ENCODE data around the gene APCDD1L.

Gene APCDD1L

DNA sequence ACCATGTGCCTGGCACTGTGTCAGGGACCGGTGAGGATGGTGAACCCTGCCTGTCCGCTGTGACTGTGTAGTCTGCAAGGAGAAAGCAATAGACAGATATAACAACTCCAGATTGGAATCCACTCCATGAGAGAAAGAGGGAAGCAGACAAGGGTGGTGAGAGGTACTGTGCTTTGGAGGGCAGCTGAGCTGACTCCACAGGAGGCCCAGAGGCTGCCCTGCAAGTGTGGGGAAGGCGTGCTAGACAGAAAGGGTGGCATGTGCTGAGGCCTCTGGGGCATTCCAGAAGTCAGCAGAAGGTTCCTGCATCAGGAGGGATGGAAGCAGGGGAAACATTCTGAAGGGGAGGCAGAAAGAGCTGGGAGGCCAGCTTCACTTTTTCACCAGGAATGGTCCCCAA lies 39.3 kb upstream of the APCDD1L start:
- DNase-seq (ENCODE audit: low read depth, low spot score): no peak
- H3K4me1 ChIP-seq (ENCODE audit: insufficient read depth, insufficient read length): peaks cover 4% of the 10 kb centered on the region
- no peaks in the 10 kb centered on the region for H3K27me3 ChIP-seq (ENCODE audit: insufficient read depth, insufficient read length)
- no peak overlapping the region for H3K9ac ChIP-seq (ENCODE audit: insufficient read length, low read depth)
- no peak for TF ChIP-seq ZNF274 (IDR thresholded peaks at IDR 0.05; ENCODE audit: low read depth, low read length)
- TF ChIP-seq YY1 (IDR thresholded peaks at IDR 0.05; ENCODE audit: insufficient read depth, insufficient read length): no peak
- no peak for TF ChIP-seq SUZ12 (IDR thresholded peaks at IDR 0.05; ENCODE audit: extremely low read depth, insufficient read depth, insufficient read length)
- H3K4me3 ChIP-seq (ENCODE audit: insufficient read length, low read depth): no peak overlapping the region
- H3K9me3 ChIP-seq (ENCODE audit: insufficient read depth, low read length): no peaks in the 10 kb centered on the region
- H3K36me3 ChIP-seq (ENCODE audit: insufficient read depth, insufficient read length, low read length): no peaks in the 10 kb centered on the region

DNA sequence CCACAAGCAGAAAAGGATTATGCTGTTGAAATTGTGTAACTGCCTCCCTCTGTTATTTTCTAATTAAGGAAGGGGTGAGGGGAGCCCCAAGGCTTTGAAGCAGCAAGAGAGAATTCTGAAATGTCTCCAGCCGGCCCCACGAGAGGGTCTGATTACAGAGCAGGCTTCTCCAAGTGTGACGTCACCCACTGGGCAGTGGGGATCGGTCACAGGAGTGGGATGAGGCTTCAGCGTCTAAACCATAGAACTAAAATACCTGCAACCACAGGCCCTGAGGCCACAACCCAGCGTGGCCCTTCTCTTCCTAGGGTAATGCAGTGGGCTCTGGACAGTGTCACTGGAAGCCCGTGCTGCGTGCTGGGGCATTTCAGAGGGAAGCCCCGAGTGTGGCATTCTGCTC lies 38.6 kb upstream of the APCDD1L start:
- no peak overlapping the region for H3K9ac ChIP-seq (ENCODE audit: insufficient read length, low read depth)
- H3K4me3 ChIP-seq (ENCODE audit: insufficient read length, low read depth): no peak overlapping the region
- no peaks in the 10 kb centered on the region for H3K36me3 ChIP-seq (ENCODE audit: insufficient read depth, insufficient read length, low read length)
- H3K9me3 ChIP-seq (ENCODE audit: insufficient read depth, low read length): no peaks in the 10 kb centered on the region
- peaks cover 4% of the 10 kb centered on the region for H3K4me1 ChIP-seq (ENCODE audit: insufficient read depth, insufficient read length)
- no peaks in the 10 kb centered on the region for H3K27me3 ChIP-seq (ENCODE audit: insufficient read depth, insufficient read length)
- TF ChIP-seq SUZ12 (IDR thresholded peaks at IDR 0.05; ENCODE audit: extremely low read depth, insufficient read depth, insufficient read length) (no peak), ZNF274 (IDR thresholded peaks at IDR 0.05; ENCODE audit: low read depth, low read length) (no peak), YY1 (IDR thresholded peaks at IDR 0.05; ENCODE audit: insufficient read depth, insufficient read length) (no peak)
- no peak for DNase-seq (ENCODE audit: low read depth, low spot score)

GRCh38 chr20:58553166-58553696 lies 38.0 kb upstream of the APCDD1L start:
- Histone ChIP-seq H3K9ac (ENCODE audit: insufficient read length, low read depth) (no peak overlapping the region), H3K4me3 (ENCODE audit: insufficient read length, low read depth) (no peak overlapping the region), H3K27me3 (ENCODE audit: insufficient read depth, insufficient read length) (no peaks in the 10 kb centered on the region), H3K36me3 (ENCODE audit: insufficient read depth, insufficient read length, low read length) (no peaks in the 10 kb centered on the region), H3K9me3 (ENCODE audit: insufficient read depth, low read length) (no peaks in the 10 kb centered on the region), H3K4me1 (ENCODE audit: insufficient read depth, insufficient read length) (peaks cover 4% of the 10 kb centered on the region)
- DNase-seq (ENCODE audit: low read depth, low spot score): no peak
- TF ChIP-seq SUZ12 (IDR thresholded peaks at IDR 0.05; ENCODE audit: extremely low read depth, insufficient read depth, insufficient read length) (no peak), YY1 (IDR thresholded peaks at IDR 0.05; ENCODE audit: insufficient read depth, insufficient read length) (no peak), ZNF274 (IDR thresholded peaks at IDR 0.05; ENCODE audit: low read depth, low read length) (no peak)

DNA sequence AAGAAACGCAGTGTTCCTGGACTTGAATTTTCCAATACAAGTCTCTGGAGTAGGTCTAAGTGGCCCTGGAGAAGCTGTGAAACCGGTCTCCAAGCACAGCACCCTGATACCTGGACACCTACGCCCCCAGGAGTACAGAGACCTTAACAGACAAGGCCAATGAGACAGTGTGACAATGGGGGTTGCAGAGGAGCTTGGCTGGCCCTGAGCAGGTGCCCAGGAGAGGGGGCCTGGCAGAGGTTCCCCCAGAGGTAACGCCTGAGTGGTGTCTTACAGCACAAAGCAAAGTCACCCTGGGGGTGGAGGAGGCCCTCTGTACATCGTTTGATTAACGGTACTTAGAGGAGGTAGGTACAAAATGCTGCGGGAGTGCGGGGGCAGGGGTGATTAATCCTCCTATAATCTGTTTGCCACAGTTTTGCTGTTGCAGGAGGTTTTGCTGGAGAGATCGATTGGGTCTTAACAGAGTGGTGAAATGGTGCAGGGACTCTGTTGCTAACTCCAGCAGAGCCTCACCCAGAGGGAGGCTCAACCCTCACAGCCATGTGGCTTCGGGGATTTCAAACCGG lies 37.3 kb upstream of the APCDD1L start:
- Histone ChIP-seq H3K27me3 (ENCODE audit: insufficient read depth, insufficient read length) (no peaks in the 10 kb centered on the region), H3K36me3 (ENCODE audit: insufficient read depth, insufficient read length, low read length) (no peaks in the 10 kb centered on the region), H3K4me1 (ENCODE audit: insufficient read depth, insufficient read length) (peaks cover 4% of the 10 kb centered on the region), H3K9ac (ENCODE audit: insufficient read length, low read depth) (no peak overlapping the region), H3K9me3 (ENCODE audit: insufficient read depth, low read length) (no peaks in the 10 kb centered on the region), H3K4me3 (ENCODE audit: insufficient read length, low read depth) (no peak overlapping the region)
- TF ChIP-seq YY1 (IDR thresholded peaks at IDR 0.05; ENCODE audit: insufficient read depth, insufficient read length) (no peak), SUZ12 (IDR thresholded peaks at IDR 0.05; ENCODE audit: extremely low read depth, insufficient read depth, insufficient read length) (no peak), ZNF274 (IDR thresholded peaks at IDR 0.05; ENCODE audit: low read depth, low read length) (no peak)
- no peak for DNase-seq (ENCODE audit: low read depth, low spot score)

GRCh38 chr20:58551631-58552030 lies 36.4 kb upstream of the APCDD1L start:
- Histone ChIP-seq H3K9ac (ENCODE audit: insufficient read length, low read depth) (no peak overlapping the region), H3K36me3 (ENCODE audit: insufficient read depth, insufficient read length, low read length) (no peaks in the 10 kb centered on the region), H3K4me3 (ENCODE audit: insufficient read length, low read depth) (no peak overlapping the region), H3K4me1 (ENCODE audit: insufficient read depth, insufficient read length) (peaks cover 4% of the 10 kb centered on the region), H3K9me3 (ENCODE audit: insufficient read depth, low read length) (no peaks in the 10 kb centered on the region), H3K27me3 (ENCODE audit: insufficient read depth, insufficient read length) (peaks cover 3% of the 10 kb centered on the region)
- DNase-seq (ENCODE audit: low read depth, low spot score): no peak
- TF ChIP-seq YY1 (IDR thresholded peaks at IDR 0.05; ENCODE audit: insufficient read depth, insufficient read length): no peak
- TF ChIP-seq ZNF274 (IDR thresholded peaks at IDR 0.05; ENCODE audit: low read depth, low read length): no peak
- no peak for TF ChIP-seq SUZ12 (IDR thresholded peaks at IDR 0.05; ENCODE audit: extremely low read depth, insufficient read depth, insufficient read length)

DNA sequence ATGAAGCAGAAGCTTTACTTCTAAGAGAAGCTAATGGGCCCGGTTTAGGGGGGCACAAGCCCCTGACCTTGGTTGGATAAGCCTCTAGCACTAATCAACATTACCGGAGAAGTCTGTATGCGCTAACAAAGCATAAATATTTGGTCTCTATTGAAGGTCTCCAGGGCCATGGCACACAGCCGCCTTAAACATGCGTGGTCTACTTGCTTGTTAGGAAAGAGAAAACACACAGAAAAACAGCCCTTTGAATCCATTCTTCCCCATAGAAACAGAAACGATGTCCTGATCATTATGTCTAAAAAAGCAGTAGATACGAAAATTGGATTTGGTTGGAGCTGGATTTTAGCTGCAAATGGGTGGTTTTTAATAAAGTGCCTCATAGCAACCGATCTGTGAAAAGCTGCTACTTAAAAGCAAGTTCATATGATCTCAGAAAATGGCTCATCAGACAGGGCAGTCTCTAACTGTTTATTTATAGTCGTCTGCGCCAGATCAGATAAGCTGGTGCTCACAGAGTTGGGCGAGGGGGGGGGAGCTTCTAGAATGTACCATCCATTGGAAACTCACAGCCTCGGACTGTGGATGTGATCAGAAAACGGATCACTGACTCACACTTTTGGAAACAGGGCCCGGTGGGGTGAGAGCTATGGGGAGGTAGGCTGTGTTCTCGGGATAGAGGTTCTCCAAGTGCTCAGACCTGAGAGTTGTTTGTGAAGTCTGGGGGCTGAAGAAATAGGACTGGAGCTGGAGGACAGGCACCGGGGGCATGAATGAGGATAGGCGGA lies 35.3 kb upstream of the APCDD1L start:
- no peak overlapping the region for H3K9ac ChIP-seq (ENCODE audit: insufficient read length, low read depth)
- no peak overlapping the region for H3K4me3 ChIP-seq (ENCODE audit: insufficient read length, low read depth)
- DNase-seq (ENCODE audit: low read depth, low spot score): no peak
- H3K27me3 ChIP-seq (ENCODE audit: insufficient read depth, insufficient read length): peaks cover 3% of the 10 kb centered on the region
- no peaks in the 10 kb centered on the region for H3K36me3 ChIP-seq (ENCODE audit: insufficient read depth, insufficient read length, low read length)
- H3K4me1 ChIP-seq (ENCODE audit: insufficient read depth, insufficient read length): peaks cover 4% of the 10 kb centered on the region
- no peak for TF ChIP-seq ZNF274 (IDR thresholded peaks at IDR 0.05; ENCODE audit: low read depth, low read length)
- TF ChIP-seq SUZ12 (IDR thresholded peaks at IDR 0.05; ENCODE audit: extremely low read depth, insufficient read depth, insufficient read length): no peak
- no peak for TF ChIP-seq YY1 (IDR thresholded peaks at IDR 0.05; ENCODE audit: insufficient read depth, insufficient read length)
- no peaks in the 10 kb centered on the region for H3K9me3 ChIP-seq (ENCODE audit: insufficient read depth, low read length)
